ENCODE results near the gene CAMTA1. TPM values are rescaled to one million over a fixed set of nuclear protein-coding genes. Genes with fewer than 3 reads are reported as not detected.

Gene CAMTA1
- total RNA-seq, 1 donor from 2014 or later, result 99.0 TPM

GRCh38 chr1:7399514-7400125, 614.4 kb downstream of the CAMTA1 start:
- Mint-ChIP-seq H3K36me3 (ENCODE audit: insufficient read depth) (no peaks in the 10 kb centered on the region), H3K27me3 (no peaks in the 10 kb centered on the region), H3K27ac (no peak overlapping the region), H3K4me1 (ENCODE audit: low read depth) (no peaks in the 10 kb centered on the region), H3K9me3 (ENCODE audit: low read depth) (peaks cover 29% of the 10 kb centered on the region), H3K4me3 (ENCODE audit: low read depth) (no peak overlapping the region)
- no peak for DNase-seq (ENCODE audit: low spot score, unreplicated experiment)
- no peak for TF ChIP-seq CTCF (IDR thresholded peaks at IDR 0.05; ENCODE audit: unreplicated experiment)

- H3K9me3 Mint-ChIP-seq (ENCODE audit: low read depth), result peaks cover 24% of the 10 kb centered on the region
- no peaks in the 10 kb centered on the region for H3K36me3 Mint-ChIP-seq (ENCODE audit: insufficient read depth)
- TF ChIP-seq CTCF (IDR thresholded peaks at IDR 0.05; ENCODE audit: unreplicated experiment), result no peak
- no peak overlapping the region for H3K27ac Mint-ChIP-seq
- H3K4me1 Mint-ChIP-seq (ENCODE audit: low read depth), result no peaks in the 10 kb centered on the region
- no peaks in the 10 kb centered on the region for H3K27me3 Mint-ChIP-seq
- no peak for DNase-seq (ENCODE audit: low spot score, unreplicated experiment)
- H3K4me3 Mint-ChIP-seq (ENCODE audit: low read depth), result no peak overlapping the region
Measured at GRCh38 chr1:7400566-7400965, 615.3 kb downstream of the CAMTA1 start.

GRCh38 chr1:7401814-7402547, 616.7 kb downstream of the CAMTA1 start:
- no peaks in the 10 kb centered on the region for H3K36me3 Mint-ChIP-seq (ENCODE audit: insufficient read depth)
- H3K4me3 Mint-ChIP-seq (ENCODE audit: low read depth), result no peak overlapping the region
- peaks cover 15% of the 10 kb centered on the region for H3K9me3 Mint-ChIP-seq (ENCODE audit: low read depth)
- H3K27me3 Mint-ChIP-seq, result no peaks in the 10 kb centered on the region
- peak overlapping the region; percentile 71 for H3K27ac Mint-ChIP-seq
- no peaks in the 10 kb centered on the region for H3K4me1 Mint-ChIP-seq (ENCODE audit: low read depth)
- DNase-seq (ENCODE audit: low spot score, unreplicated experiment), result peak; percentile 5
- TF ChIP-seq CTCF (IDR thresholded peaks at IDR 0.05; ENCODE audit: unreplicated experiment), result no peak

GRCh38 chr1:7402548-7402850, 617.2 kb downstream of the CAMTA1 start:
- Mint-ChIP-seq H3K36me3 (ENCODE audit: insufficient read depth) (no peaks in the 10 kb centered on the region), H3K9me3 (ENCODE audit: low read depth) (peaks cover 15% of the 10 kb centered on the region), H3K4me1 (ENCODE audit: low read depth) (no peaks in the 10 kb centered on the region), H3K27ac (peak overlapping the region; percentile 71), H3K27me3 (no peaks in the 10 kb centered on the region), H3K4me3 (ENCODE audit: low read depth) (no peak overlapping the region)
- no peak for DNase-seq (ENCODE audit: low spot score, unreplicated experiment)
- no peak for TF ChIP-seq CTCF (IDR thresholded peaks at IDR 0.05; ENCODE audit: unreplicated experiment)

GRCh38 chr1:7403265-7404045, 618.2 kb downstream of the CAMTA1 start:
- H3K4me3 Mint-ChIP-seq (ENCODE audit: low read depth), result no peak overlapping the region
- H3K27ac Mint-ChIP-seq, result no peak overlapping the region
- no peak for DNase-seq (ENCODE audit: low spot score, unreplicated experiment)
- TF ChIP-seq CTCF (IDR thresholded peaks at IDR 0.05; ENCODE audit: unreplicated experiment), result no peak
- H3K27me3 Mint-ChIP-seq, result no peaks in the 10 kb centered on the region
- H3K4me1 Mint-ChIP-seq (ENCODE audit: low read depth), result no peaks in the 10 kb centered on the region
- peaks cover 15% of the 10 kb centered on the region for H3K9me3 Mint-ChIP-seq (ENCODE audit: low read depth)
- H3K36me3 Mint-ChIP-seq (ENCODE audit: insufficient read depth), result no peaks in the 10 kb centered on the region

All from progenitor cell of endocrine pancreas (in vitro differentiated cells).